BJ (cell line): ENCODE data around the gene COG5. TPM values are rescaled to one million over a fixed set of nuclear protein-coding genes. Genes with fewer than 3 reads are reported as not detected.

Experiments
- CTCF ChIA-PET: fragments of 350-600 bp; formaldehyde crosslinking; extraction: SDS; loops from one replicate; lab custom pipeline; 2021; ENCODE audit warnings: antibody characterized with exemption, inconsistent platforms; lab: Yijun Ruan, JAX
- POLR2A ChIA-PET: fragments of 300-600 bp; sonication (Branson Sonifier 250); formaldehyde crosslinking; extraction: SDS; loops from one replicate; lab custom pipeline; 2021; ENCODE audit warnings: antibody characterized with exemption; lab: Charles Lee
- DNase-seq: peaks from one replicate; pipeline ENCODE4 v3.0.0-alpha.2; 2011; ENCODE audit warnings: low read depth
- H3K27me3 ChIP-seq: 2 replicates; pipeline ENCODE4 v1.6.0; 2011; ENCODE audit warnings: low read length; ENCODE audit not compliant: control insufficient read depth, insufficient read depth
- H3K36me3 ChIP-seq: 2 replicates; pipeline ENCODE4 v1.5.1; 2011; ENCODE audit warnings: low read length; ENCODE audit not compliant: control insufficient read depth, insufficient read depth
- H3K4me3 ChIP-seq: 2 replicates; pipeline ENCODE4 v1.5.1; 2011; ENCODE audit warnings: low read depth, mild to moderate bottlenecking, control low read depth, low read length
- CTCF ChIP-seq: IDR thresholded peaks from 2 replicates; pipeline ENCODE4 v1.5.1; 2011; ENCODE audit warnings: low read depth, mild to moderate bottlenecking, control low read depth, inconsistent platforms, low read length, moderate library complexity; ENCODE audit not compliant: insufficient read depth
- polyA plus RNA-seq: library from polyadenylated mRNA; depleted of rRNA; stranded (reverse); fragments of >200 nt; gene quantifications from 2 replicates; pipeline ENCODE4 v1.2.3, GENCODE V29; 2011

The COG5 gene
- polyA plus RNA-seq, 1 experiment: 20.5 TPM

DNA sequence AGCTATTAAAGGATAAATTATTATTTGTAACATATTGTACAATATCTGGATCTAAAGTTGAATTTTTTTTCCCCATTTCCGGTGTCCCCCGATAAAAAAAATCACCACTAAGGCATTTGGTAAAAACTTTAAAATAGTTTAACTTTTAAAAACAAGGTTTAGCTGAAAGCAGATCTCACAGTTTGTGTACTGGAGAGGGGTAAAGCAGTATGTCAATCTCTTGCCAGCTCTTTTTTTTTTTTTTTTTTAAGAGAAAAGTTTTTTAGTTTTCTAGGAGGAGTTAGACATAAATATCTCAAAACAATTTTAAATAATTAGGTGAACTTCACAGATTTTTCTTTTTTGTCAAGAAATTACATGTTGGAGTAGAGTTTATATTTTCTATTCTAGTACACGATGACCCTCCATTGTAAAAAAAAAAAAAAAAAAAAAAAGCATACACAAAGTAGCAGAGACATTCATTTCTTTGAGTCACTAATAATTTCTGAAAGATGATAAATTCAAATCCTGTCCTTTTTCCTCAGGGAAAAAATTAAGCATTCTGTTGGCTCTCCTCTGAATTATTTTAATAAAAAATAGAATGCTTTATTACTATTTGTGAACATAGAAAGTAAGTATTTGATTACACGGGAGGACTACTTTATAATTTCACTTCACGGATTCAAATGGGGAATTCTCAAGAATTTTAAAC lies 396.8 kb downstream of the COG5 start:
- no peaks in the 10 kb centered on the region; the same call in 1 of the 2 replicates for H3K36me3 ChIP-seq
- ChIA-PET CTCF (interaction anchor here (0.7 to 3.2 kb wide), 7 partner anchors 14 to 990 kb away, joined by 3 to 22 read pairs (median 3); no protein-coding TSS in a partner anchor), POLR2A (interaction anchor here (0.7 kb wide), 1 partner anchor 18 kb away, joined by 22 read pairs; no protein-coding TSS in a partner anchor)
- peak overlapping the region; percentile 42 for H3K4me3 ChIP-seq
- no peaks in the 10 kb centered on the region for H3K27me3 ChIP-seq
- no peak for TF ChIP-seq CTCF
- no peak for DNase-seq

DNA sequence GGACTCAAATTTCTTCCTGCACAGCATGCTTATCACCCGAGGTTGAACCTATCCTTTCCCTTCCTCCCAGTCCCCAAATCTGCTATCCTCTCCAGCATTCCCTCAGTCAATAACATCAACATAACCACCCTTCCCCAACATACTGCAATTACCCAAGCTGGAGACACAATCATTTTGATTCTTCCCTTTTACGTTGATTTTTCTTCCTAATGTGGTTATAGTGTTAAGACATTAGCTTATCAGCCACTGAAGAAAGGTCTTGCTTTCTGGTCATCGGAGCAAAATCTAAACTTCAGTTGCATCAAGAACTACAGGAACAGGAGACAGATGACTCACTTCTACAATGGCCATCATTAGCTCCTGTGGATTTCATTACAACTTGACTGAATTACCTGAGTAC lies 398.4 kb downstream of the COG5 start:
- CTCF ChIA-PET: interaction anchor here (1.7 to 2.3 kb wide), 2 partner anchors 13 to 18 kb away, joined by 7 to 11 read pairs; no protein-coding TSS in a partner anchor
- Histone ChIP-seq H3K27me3 (no peaks in the 10 kb centered on the region), H3K36me3 (no peaks in the 10 kb centered on the region), H3K4me3 (no peak overlapping the region)
- no peak for DNase-seq
- TF ChIP-seq CTCF: no peak
- POLR2A ChIA-PET: no interaction called here

DNA sequence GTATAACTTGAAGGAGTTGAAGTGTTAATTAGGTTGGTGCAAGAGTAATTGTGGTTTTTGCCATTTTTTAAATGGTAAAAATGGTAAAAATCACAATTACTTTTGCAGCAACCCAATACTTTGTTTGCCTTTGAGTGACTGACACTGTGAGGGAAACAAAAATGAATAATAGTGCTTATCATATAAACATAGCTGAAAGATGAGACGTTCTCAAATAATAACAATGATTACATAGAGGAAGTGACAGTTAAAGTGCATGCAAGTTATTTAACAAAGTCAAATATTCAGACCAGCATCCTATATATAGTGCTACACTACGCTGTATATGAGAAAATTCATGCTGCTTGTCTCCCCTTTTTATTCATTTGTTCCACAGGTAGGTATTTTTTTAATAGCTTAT lies 399.6 kb downstream of the COG5 start:
- no peak for TF ChIP-seq CTCF
- H3K36me3 ChIP-seq: no peaks in the 10 kb centered on the region
- H3K27me3 ChIP-seq: no peaks in the 10 kb centered on the region
- DNase-seq: no peak
- POLR2A ChIA-PET: no interaction called here
- CTCF ChIA-PET: interaction anchor here (0.6 to 2.3 kb wide), 5 partner anchors 12 to 217 kb away, joined by 3 to 11 read pairs (median 4); no protein-coding TSS in a partner anchor
- no peak overlapping the region for H3K4me3 ChIP-seq

DNA sequence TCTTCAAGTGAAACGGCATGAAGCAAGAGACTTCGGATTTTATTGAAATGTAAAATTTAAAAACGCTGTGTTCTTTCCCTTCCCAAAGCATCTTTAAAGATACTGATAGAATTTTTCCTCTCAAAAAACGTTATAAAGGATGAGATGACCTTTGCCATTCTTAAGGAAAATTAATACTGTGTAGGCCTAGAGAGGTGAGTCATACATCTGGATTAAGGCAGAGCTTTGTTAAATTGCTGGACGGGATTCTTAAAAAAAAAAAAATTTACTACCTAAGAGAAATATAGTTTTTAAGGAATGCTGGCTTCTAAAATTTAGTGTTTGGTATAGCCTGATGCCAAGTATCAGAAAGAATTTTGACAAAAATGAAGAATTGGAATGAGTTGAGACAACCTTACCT lies 401.2 kb downstream of the COG5 start:
- Histone ChIP-seq H3K27me3 (no peaks in the 10 kb centered on the region), H3K36me3 (no peaks in the 10 kb centered on the region), H3K4me3 (no peak overlapping the region)
- POLR2A ChIA-PET: no interaction called here
- CTCF ChIA-PET: interaction anchor here (1.3 to 1.6 kb wide), 2 partner anchors 12 to 370 kb away, joined by 3 to 4 read pairs; no protein-coding TSS in a partner anchor
- DNase-seq: no peak
- TF ChIP-seq CTCF: no peak

- no peak for DNase-seq
- Histone ChIP-seq H3K27me3 (no peaks in the 10 kb centered on the region), H3K36me3 (no peaks in the 10 kb centered on the region), H3K4me3 (no peak overlapping the region)
- TF ChIP-seq CTCF: no peak
- ChIA-PET POLR2A (no interaction called here), CTCF (interaction anchor here (0.6 to 1.6 kb wide), 6 partner anchors 9 to 582 kb away, joined by 3 to 4 read pairs (median 4); no protein-coding TSS in a partner anchor)
Measured at GRCh38 chr7:107161415-107161814, 402.3 kb downstream of the COG5 start.
